Activated CD8-positive, alpha-beta T cell treated with anti-CD3 and anti-CD28 coated beads for 36 hours (primary cell): Measurements from ENCODE around the gene MCOLN2. TPM values are rescaled to one million over a fixed set of nuclear protein-coding genes. Genes with fewer than 3 reads are reported as not detected.

Experiments
- ATAC-seq: fragments of 200-7000 bp; cut with Tn5 transposase; one replicate; pipeline ENCODE4 v1.10.0; 2021; ENCODE audit warnings: mild to moderate bottlenecking, moderate library complexity
- CTCF ChIA-PET: fragments of 350-600 bp; sonication (Branson Sonifier 250); formaldehyde crosslinking; loops from one replicate; lab custom pipeline; 2021; ENCODE audit warnings: antibody characterized with exemption; lab: Charles Lee
- POLR2A ChIA-PET: fragments of 350-600 bp; sonication (Branson Sonifier 250); formaldehyde crosslinking; loops from one replicate; lab custom pipeline; 2021; ENCODE audit warnings: antibody characterized with exemption; lab: Charles Lee
- DNase-seq: peaks from one replicate; pipeline ENCODE4 v3.0.0-alpha.2; 2020
- H3K27ac Mint-ChIP-seq: one replicate; pipeline ENCODE4 v1.8.0; 2021; ENCODE audit warnings: mild to moderate bottlenecking, mixed read lengths
- H3K27me3 Mint-ChIP-seq: one replicate; pipeline ENCODE4 v1.8.0; 2021; ENCODE audit warnings: mixed read lengths
- H3K36me3 Mint-ChIP-seq: one replicate; pipeline ENCODE4 v1.8.0; 2021; ENCODE audit warnings: low read depth, mixed read lengths
- H3K4me1 Mint-ChIP-seq: one replicate; pipeline ENCODE4 v1.8.0; 2021; ENCODE audit warnings: low read depth, mixed read lengths
- H3K4me3 Mint-ChIP-seq: one replicate; pipeline ENCODE4 v1.8.0; 2021; ENCODE audit warnings: mild to moderate bottlenecking, moderate library complexity, mixed read lengths
- H3K9me3 Mint-ChIP-seq: one replicate; pipeline ENCODE4 v1.8.0; 2021; ENCODE audit warnings: mixed read lengths
- intact Hi-C: fragments of 100-400 bp; cut with micrococcal nuclease; formaldehyde crosslinking; loops from one replicate; pipeline ENCODE4 v1.10.0; 2022
- total RNA-seq, 2 experiments: library from RNA; stranded (reverse); gene quantifications; one replicate each; pipeline ENCODE4 v1.2.3, GENCODE V29; 2021
- TF ChIP-seq, protein P1 (sequence below): fragments of 200-600 bp; IDR thresholded peaks from one replicate; pipeline ENCODE4 v1.8.0; 2022; ENCODE audit warnings: antibody characterized with exemption, mild to moderate bottlenecking

Gene MCOLN2
- total RNA-seq, 2 experiments from 2014 or later: 15.7 to 17.8 TPM

- no peak for ATAC-seq
- TF ChIP-seq, protein P1, sequence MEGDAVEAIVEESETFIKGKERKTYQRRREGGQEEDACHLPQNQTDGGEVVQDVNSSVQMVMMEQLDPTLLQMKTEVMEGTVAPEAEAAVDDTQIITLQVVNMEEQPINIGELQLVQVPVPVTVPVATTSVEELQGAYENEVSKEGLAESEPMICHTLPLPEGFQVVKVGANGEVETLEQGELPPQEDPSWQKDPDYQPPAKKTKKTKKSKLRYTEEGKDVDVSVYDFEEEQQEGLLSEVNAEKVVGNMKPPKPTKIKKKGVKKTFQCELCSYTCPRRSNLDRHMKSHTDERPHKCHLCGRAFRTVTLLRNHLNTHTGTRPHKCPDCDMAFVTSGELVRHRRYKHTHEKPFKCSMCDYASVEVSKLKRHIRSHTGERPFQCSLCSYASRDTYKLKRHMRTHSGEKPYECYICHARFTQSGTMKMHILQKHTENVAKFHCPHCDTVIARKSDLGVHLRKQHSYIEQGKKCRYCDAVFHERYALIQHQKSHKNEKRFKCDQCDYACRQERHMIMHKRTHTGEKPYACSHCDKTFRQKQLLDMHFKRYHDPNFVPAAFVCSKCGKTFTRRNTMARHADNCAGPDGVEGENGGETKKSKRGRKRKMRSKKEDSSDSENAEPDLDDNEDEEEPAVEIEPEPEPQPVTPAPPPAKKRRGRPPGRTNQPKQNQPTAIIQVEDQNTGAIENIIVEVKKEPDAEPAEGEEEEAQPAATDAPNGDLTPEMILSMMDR: no peak
- CTCF ChIA-PET: interaction anchor here (0.8 to 5.9 kb wide), 25 partner anchors 9 to 231 kb away, joined by 3 to 133 read pairs (median 4); partner anchors contain the start of genes C1orf52 and SYDE2
- no peak overlapping the region for H3K4me3 Mint-ChIP-seq
- peaks cover 1% of the 10 kb centered on the region for H3K27me3 Mint-ChIP-seq
- POLR2A ChIA-PET: interaction anchor here (1.2 to 1.6 kb wide), 5 partner anchors 33 to 227 kb away, joined by 4 to 7 read pairs (median 5); no protein-coding TSS in a partner anchor
- no peaks in the 10 kb centered on the region for H3K9me3 Mint-ChIP-seq
- intact Hi-C loops: no loop called here
- H3K27ac Mint-ChIP-seq: peak overlapping the region; percentile 80
- H3K4me1 Mint-ChIP-seq: peaks cover 13% of the 10 kb centered on the region
- DNase-seq: no peak
- H3K36me3 Mint-ChIP-seq: no peaks in the 10 kb centered on the region
Measured at GRCh38 chr1:85028151-85028550, 31.2 kb upstream of the MCOLN2 start.

DNA sequence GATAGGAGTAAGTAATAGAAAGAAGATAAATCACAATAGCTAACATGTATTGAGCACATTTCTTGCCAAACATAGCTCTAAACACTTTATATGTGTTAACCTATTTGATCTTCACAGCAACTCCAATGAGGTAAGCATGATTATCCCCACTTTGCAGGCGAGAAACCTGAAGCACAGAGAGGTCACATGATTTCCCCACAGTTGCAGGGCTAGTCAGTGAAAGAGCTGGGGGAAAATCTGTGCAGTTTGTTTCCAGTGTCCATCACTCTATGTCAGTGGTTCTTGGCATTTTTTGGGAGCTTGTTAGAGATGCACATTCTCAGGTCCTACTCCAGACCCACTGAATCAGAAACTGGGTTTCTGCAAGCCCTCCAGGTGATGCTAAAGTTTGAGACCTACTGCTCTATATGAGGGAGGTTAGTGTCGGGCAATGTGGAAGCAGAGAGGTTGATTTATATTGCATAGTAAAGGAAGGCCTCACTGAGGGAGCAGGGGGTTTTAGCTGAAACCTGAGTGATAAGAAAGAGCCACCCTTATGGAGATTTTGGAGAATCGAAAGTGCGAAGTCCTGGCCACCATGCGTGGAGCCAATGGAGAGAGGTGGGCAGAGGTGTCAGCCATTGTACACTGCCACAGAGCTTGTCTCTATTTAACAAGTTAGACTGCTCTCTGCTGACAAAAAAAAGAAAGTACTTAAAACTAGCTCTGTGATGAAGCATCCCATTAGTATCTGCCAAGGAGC lies 30.5 kb upstream of the MCOLN2 start:
- intact Hi-C loops: loop anchor here (1.0 kb wide), 1 partner anchor 82 kb away; no protein-coding TSS in a partner anchor
- POLR2A ChIA-PET: interaction anchor here (0.7 to 1.6 kb wide), 6 partner anchors 32 to 228 kb away, joined by 3 to 7 read pairs (median 5); no protein-coding TSS in a partner anchor
- DNase-seq: peak; percentile 42
- no peak overlapping the region for H3K4me3 Mint-ChIP-seq
- CTCF ChIA-PET: interaction anchor here (0.7 to 5.9 kb wide), 28 partner anchors 8 to 232 kb away, joined by 3 to 133 read pairs (median 4); partner anchors contain the start of genes C1orf52 and SYDE2
- H3K36me3 Mint-ChIP-seq: no peaks in the 10 kb centered on the region
- peak; percentile 89 for ATAC-seq
- no peaks in the 10 kb centered on the region for H3K9me3 Mint-ChIP-seq
- H3K27ac Mint-ChIP-seq: peak overlapping the region; percentile 80
- TF ChIP-seq, protein P1: peak; percentile 26
- H3K4me1 Mint-ChIP-seq: peaks cover 13% of the 10 kb centered on the region
- H3K27me3 Mint-ChIP-seq: peaks cover 1% of the 10 kb centered on the region

DNA sequence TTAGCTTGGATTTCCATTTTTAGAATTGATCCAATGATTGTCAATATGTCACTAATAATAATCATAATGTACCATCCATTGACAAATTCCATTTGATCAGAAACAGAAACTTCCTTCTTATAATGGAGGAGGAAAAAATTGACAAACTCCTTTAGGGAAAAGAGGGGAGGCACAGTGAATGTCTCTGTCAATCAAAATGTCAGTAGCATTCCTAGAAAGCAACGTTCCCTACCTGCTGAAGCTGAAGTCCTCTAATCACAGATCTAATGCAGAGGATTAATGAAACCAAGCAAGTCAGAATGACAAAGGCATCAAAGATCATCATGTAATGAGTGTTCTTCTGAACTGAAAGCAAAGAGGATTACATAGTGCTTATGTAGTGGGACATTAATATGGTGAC lies 29.0 kb upstream of the MCOLN2 start:
- Mint-ChIP-seq H3K4me1 (peaks cover 13% of the 10 kb centered on the region), H3K9me3 (no peaks in the 10 kb centered on the region), H3K27me3 (peaks cover 2% of the 10 kb centered on the region), H3K36me3 (no peaks in the 10 kb centered on the region), H3K4me3 (no peak overlapping the region), H3K27ac (no peak overlapping the region)
- ChIA-PET CTCF (interaction anchor here (1.6 to 5.9 kb wide), 4 partner anchors 28 to 91 kb away, joined by 3 to 133 read pairs (median 8); no protein-coding TSS in a partner anchor), POLR2A (no interaction called here)
- DNase-seq (no peak), ATAC-seq (no peak)
- TF ChIP-seq, protein P1: no peak
- intact Hi-C loops: no loop called here

DNA sequence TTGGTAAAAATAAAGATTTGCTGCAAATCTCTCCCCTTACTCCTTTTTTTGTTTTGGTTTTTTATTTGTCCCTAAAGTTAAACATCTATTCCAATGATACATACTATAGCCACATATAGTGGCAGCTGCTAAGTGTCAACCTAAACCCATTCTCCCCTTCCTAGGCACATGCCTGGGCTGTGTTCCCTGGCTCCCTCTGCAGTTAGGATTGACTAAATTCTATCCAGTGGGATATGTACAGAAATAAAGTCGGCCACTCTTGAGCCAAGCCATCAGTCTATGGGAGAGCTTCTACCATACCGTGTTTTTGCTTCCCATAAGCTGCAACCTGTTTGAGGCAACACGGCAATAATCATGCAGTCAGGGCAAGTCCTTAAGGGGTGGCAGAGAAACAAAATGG lies 27.8 kb upstream of the MCOLN2 start:
- H3K27ac Mint-ChIP-seq: no peak overlapping the region
- TF ChIP-seq, protein P1: no peak
- no peaks in the 10 kb centered on the region for H3K36me3 Mint-ChIP-seq
- no peaks in the 10 kb centered on the region for H3K9me3 Mint-ChIP-seq
- no peak for DNase-seq
- no peak overlapping the region for H3K4me3 Mint-ChIP-seq
- CTCF ChIA-PET: interaction anchor here (1.1 to 5.9 kb wide), 4 partner anchors 56 to 90 kb away, joined by 3 to 133 read pairs (median 4); no protein-coding TSS in a partner anchor
- intact Hi-C loops: no loop called here
- peaks cover 13% of the 10 kb centered on the region for H3K4me1 Mint-ChIP-seq
- POLR2A ChIA-PET: no interaction called here
- peaks cover 1% of the 10 kb centered on the region for H3K27me3 Mint-ChIP-seq
- no peak for ATAC-seq

DNA sequence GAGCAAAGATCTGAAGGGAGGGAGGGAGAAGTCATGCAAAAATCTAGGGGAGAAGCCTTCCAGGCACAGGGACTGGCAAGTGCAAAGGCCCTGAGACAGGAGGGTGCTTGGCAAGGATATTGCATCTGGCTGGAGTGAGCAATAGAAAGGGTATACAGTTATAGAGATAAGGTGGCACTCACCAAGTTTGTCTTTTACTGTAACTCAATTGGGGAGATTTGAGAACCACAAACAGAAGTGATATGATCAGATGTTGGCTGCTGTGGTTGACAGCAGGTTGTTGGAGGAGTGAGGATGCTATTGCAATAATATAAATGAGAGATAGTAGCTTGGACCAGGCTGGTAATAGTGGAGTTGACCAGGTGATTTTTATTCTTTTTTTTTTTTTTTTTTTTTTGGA lies 25.8 kb upstream of the MCOLN2 start:
- Mint-ChIP-seq H3K27me3 (peaks cover 1% of the 10 kb centered on the region), H3K9me3 (no peaks in the 10 kb centered on the region), H3K36me3 (no peaks in the 10 kb centered on the region), H3K4me1 (peaks cover 11% of the 10 kb centered on the region), H3K4me3 (no peak overlapping the region), H3K27ac (no peak overlapping the region)
- TF ChIP-seq, protein P1: no peak
- ATAC-seq (no peak), DNase-seq (no peak)
- ChIA-PET CTCF (interaction anchor here (4.3 kb wide), 1 partner anchor 79 kb away, joined by 38 read pairs; no protein-coding TSS in a partner anchor), POLR2A (no interaction called here)
- intact Hi-C loops: no loop called here
